ENCODE results near the gene AOPEP.

The AOPEP gene

GRCh38 chr9:94918038-94918753 is 191.7 kb downstream of the AOPEP start:
- DNase-seq (ENCODE audit: low spot score) = no peak

- DNase-seq (ENCODE audit: low spot score) = no peak
Measured at GRCh38 chr9:94919376-94920098, 193.0 kb downstream of the AOPEP start.

DNA sequence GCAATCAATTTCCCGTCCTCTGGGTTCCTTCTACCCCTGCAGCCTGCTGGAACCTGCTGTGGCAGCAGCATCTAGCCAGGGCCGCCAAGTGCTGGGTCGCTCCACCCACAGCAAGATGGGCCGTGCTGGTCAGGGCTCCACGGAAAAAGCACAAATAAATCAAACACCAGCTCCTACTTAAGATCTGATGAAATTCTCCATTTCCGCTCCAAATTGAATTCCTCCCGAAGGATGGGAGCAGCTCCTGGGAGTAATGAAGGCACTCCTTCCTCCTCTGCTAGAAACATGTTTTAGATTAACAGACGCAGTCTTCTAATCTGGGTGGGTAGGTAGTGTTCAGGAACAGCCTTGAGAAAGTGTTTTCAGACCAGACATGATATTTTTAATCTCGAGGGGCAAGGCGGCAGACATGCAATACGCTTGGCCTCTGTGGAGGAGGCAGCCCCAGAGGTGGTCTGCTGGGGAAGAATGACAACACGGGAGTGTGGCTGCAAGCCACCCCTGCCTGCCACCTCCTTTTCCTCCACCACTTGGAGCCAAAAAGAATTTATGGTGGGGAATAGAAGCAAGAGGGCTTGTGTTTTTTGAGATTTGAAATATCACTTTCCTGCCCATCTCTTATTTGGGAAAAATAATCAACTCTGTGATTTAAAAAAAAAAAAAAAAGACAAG is 194.1 kb downstream of the AOPEP start:
- DNase-seq (ENCODE audit: low spot score) = no peak

DNA sequence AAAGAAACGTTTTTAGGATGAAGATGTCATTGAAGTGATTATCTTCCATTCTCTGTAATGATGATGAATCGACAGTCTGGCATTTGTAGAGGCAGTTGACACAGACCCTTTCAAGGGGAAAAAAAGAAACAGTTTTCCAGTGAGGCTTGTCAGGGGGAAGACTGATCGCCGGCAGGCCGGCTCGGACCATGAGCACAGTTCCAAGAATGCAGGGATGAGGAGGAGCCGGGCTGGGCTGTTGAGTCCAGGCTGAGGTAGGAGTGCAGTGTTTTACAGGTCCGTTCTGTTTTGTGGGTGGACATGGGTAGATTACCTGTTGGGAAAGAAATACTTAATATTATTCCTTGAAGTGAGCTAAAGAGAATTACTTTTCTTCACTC is 194.6 kb downstream of the AOPEP start:
- no peak for DNase-seq (ENCODE audit: low spot score)

- DNase-seq (ENCODE audit: low spot score) = no peak
Measured at GRCh38 chr9:94921656-94922055, 195.2 kb downstream of the AOPEP start.

- no peak for DNase-seq (ENCODE audit: low spot score)
Measured at GRCh38 chr9:94922098-94922607, 195.7 kb downstream of the AOPEP start.

GRCh38 chr9:94922691-94923107 is 196.2 kb downstream of the AOPEP start:
- DNase-seq (ENCODE audit: low spot score) = no peak

- no peak for DNase-seq (ENCODE audit: low spot score)
Measured at GRCh38 chr9:94923326-94924089, 197.0 kb downstream of the AOPEP start.

DNA sequence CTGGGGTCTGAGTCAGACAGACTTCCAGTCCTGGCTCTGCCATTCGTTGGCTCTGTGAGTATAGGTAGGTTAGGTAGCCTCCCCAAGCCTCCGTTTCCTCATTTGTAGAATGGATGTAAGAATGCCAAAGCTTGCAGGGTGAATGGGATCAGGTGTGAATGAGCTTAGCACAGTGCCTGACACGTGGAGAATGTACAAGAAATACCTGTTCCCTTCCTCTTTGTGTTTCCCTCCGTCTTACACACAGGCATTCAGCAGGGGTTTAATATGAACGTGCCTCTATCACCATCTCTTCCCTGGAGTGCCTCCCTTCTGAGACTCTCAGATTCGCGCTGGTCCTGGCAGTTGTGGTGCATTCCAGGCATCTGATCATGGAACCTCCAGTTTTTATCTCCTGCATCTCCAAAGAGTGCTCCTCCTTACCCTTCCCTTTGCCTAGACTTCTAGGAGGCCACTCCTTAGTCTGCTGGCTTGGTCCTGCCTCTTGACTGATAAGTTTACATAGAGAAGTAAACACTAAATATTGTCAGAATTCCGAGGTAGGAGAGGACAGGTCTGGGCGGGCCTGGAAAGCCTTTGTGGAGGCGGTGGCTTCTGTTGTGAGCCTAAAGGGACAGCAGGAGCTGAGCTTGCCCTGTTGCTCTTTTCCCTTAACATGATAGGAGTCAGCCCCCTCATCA is 199.4 kb downstream of the AOPEP start:
- no peak for DNase-seq (ENCODE audit: low spot score)

DNA sequence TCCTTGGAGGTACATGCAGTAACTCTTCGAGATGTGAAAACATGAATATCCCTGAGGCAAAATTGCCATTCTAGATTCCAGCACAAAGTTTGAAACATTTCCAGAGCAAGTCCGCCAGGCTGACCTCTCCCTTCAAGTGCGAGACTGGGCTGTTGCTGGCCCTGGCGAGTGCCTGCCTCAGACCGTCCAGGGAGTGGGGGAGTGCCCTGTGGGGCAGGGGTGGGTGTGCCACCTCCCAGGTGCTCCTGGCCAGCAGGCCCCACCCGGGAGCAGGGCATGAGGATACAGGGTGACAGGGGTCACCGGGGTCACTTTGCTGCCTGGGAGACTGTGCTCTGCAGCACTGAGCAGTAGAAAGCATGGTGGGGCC is 199.9 kb downstream of the AOPEP start:
- DNase-seq (ENCODE audit: low spot score) = no peak

DNA sequence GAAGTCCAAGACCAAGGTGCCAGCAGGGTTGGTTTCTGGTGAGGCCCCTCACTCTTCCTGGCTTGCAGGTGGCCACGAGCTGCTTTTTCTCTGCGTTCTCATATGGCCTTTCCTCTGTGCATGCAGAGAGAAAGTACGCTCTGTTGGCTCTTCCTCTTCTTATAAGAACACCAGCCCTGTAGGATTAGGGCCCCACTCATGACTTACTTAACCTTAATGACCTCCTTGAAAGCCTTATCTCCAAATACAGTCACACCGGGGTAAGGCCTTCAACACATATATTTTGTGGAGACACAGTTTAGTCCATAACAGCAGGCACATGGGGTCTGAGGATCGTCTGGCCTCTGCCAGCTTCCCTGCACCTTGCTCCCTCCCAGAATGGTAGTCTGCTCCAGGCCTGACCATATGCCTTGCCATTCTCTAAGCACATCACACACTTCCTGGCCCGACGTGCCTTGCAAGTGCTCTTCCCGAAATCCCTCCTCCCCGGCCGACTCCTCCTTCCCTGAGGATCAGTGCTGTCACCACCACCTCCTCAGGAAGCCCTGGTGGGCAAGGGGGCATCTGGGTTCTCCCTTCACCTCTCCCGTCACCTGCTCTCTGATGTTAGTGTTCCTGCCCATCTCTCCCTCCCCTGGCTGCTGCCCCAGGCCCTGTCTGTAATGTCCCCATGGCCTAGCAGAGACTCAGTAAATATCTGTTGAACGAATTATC is 200.7 kb downstream of the AOPEP start:
- DNase-seq (ENCODE audit: low spot score) = no peak

DNA sequence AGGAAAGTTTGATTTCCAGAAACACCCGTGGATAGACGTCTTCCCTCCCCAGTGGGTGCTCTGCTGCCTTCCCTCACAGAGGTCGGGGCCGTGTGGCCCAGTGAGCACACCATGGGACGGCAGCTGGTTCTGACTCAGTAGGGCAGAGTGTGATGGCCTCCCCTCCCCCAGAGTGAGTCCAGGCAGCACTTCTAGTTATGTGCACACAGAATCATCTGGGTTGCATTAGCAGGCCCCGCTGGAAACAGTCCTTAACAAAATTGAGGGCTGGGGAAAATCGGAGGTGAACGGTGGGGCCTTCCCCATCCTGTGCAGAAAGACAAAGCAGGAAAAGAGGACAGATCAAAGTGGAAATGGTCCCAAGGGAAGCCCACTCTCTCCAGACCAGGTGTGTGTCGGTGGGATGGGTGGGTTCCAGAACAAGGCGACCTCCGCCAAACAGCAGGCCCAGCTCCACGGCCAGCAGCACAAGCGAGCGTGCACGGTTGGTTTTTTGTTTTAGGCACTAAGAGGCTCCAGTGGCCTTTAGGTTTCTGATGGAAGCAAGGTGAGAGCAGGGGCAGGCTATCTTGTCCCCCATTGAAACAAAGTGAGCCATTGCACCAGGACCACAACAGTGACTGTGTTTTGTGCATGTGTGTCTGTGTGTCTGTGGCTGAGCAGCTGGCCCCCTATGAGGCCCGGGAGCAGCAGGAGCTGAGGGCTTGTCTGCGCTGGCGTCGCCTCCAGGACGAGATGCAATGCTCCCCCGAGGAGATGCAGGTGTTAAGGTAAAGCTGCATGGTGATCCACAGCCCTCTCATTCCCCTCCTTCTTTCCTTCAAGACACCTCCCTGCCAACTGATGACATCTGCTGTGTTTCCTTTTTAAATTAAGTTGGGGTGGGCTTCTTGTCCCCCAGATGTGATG is 201.5 kb downstream of the AOPEP start:
- no peak for DNase-seq (ENCODE audit: low spot score)

DNA sequence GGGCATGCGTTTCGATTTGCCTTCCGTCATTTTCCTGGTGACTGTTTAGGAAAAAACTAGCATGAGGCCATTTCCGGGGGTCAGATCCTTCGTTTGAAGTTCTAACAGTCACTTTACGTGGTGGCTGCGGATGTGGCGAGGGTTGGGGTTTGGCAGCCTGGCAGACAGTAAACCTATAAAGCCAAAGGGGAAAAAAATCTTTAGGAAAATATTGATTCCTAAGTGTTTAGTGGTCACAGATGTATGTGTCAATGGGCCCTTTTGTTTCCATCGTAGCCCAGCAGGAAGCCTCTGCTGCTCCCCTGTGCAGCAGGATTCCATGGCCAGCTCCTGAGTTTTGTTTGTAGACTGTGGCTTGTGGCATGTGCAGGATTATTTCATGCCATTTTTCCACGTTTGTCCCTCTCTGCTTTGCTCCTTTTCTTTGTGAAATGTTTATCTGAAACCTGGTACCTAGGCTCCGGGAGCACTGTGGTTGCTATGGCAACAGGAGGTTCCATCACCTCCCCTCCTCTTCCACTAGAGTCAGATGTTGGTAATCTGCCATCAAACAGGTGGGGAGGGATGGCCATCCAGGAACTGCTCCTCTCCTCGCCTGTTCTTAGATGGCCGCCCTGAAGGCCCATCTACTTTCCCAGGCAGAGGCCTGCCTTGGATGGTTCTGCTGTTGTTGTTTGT is 202.3 kb downstream of the AOPEP start:
- no peak for DNase-seq (ENCODE audit: low spot score)

DNA sequence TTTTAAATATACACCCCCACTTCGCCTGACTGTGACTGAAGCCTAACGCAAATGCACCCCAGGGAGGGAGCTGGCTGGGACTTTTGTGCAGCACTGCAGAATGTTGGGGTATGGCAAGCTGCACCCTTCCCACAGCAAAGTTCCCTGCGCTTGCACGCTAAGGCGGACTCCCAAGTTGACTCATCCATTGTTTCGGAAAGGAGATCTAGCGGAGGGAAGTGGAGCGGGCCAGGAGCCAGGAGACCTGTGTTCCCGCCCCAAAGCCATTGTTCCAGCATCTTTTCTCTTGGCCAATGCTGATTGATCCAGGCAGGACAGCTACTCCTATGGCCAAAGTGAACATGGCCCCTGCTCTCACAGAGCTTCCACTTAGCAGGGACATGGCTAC is 202.9 kb downstream of the AOPEP start:
- DNase-seq (ENCODE audit: low spot score) = no peak

DNA sequence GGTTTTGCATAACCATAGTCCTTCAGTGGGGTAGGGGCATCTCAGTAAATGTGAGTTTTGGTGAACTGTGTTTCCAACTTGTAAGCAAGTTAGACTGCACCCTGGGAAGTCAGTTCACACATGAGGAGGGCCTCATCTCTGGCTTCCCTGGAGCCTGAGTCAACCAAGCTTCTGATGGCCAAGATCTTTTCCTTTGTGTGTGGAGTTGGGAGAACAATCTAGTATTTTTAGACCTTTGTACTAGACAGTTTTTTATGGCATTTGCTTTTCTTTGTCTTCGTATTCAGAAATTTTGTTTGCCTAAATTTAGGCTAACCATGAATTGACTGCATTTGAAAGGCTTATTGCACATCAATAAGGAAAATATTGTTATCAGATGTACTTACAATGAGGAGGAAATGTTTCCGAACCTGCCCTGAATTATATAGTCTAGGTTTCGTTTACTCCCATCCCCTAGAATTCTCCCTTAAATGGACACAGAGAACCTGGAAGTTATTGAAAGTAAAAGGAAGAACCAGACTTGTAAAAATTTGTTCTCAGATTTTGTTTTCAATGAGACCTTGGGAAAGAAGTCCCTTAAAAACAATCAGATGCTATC is 204.6 kb downstream of the AOPEP start:
- DNase-seq (ENCODE audit: low spot score) = no peak

GRCh38 chr9:94931740-94932139 is 205.2 kb downstream of the AOPEP start:
- no peak for DNase-seq (ENCODE audit: low spot score)

DNA sequence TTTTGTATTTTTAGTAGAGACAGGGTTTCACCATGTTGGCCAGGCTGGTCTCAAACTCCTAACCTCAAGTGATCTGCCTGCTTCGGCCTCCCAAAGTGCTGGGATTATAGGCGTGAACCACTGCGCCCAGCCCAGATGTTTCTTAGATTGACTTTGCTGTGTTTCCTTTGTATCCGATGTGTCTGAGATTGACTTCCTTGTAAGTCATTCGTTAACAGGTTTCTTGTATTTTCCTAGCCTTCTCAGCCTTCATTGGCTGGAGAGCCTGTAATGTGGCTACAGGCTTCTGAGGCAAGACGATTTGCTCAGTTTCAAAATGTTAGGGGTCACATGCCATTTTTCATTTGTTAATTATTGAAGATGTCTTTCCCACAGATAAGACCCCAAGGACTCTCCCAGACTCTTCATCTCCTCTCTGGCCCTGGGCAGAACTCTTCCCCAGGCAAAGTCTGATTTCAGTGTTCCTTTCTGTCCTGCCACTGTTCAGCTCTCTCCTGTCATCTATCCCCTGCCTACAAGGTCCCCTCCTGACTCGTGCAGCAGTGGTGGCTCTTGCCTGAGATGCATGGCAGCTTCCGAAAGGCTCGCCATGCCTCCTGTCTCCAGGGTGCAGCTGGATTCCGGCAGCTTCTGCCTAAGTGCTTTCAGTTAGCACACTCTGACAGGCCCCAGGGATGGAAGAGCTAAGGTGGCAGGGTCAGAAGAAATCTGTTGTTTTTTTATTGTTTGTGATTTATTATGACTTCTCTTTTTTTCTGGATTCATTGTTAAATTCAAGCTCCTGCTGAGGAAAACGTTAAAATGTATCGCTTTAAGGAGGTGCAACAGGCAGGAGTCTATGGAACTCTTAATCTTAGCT is 206.4 kb downstream of the AOPEP start:
- DNase-seq (ENCODE audit: low spot score) = no peak

- DNase-seq (ENCODE audit: low spot score) = no peak
Measured at GRCh38 chr9:94933511-94933828, 207.0 kb downstream of the AOPEP start.
